ENCODE measurements around the gene FAM193A. TPM values are rescaled to one million over a fixed set of nuclear protein-coding genes. Genes with fewer than 3 reads are reported as not detected.
"Not testable (repeated sequence)": the region's sequence is repeated elsewhere in the genome, so short reads cannot be mapped to it uniquely, and the experiment has no call there.

FAM193A gene
- total RNA-seq, 2 donors from 2014 or later, result 14.6 to 17.0 TPM

- TF ChIP-seq, protein P1, sequence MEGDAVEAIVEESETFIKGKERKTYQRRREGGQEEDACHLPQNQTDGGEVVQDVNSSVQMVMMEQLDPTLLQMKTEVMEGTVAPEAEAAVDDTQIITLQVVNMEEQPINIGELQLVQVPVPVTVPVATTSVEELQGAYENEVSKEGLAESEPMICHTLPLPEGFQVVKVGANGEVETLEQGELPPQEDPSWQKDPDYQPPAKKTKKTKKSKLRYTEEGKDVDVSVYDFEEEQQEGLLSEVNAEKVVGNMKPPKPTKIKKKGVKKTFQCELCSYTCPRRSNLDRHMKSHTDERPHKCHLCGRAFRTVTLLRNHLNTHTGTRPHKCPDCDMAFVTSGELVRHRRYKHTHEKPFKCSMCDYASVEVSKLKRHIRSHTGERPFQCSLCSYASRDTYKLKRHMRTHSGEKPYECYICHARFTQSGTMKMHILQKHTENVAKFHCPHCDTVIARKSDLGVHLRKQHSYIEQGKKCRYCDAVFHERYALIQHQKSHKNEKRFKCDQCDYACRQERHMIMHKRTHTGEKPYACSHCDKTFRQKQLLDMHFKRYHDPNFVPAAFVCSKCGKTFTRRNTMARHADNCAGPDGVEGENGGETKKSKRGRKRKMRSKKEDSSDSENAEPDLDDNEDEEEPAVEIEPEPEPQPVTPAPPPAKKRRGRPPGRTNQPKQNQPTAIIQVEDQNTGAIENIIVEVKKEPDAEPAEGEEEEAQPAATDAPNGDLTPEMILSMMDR (IDR thresholded peaks at IDR 0.05), result no peak
- Histone ChIP-seq H3K4me3 (no peak overlapping the region), H3K27me3 (no peaks in the 10 kb centered on the region), H3K9me3 (no peaks in the 10 kb centered on the region), H3K36me3 (no peaks in the 10 kb centered on the region), H3K27ac (no peak overlapping the region), H3K4me1 (peaks cover 6 to 25% of the 10 kb centered on the region in 2 donors)
- DNase-seq (ENCODE audit: low spot score), result no peak
These were observed 71.4 kb downstream of the FAM193A start for GRCh38 chr4:2607822-2608221.

GRCh38 chr4:2608291-2608690 is 71.8 kb downstream of the FAM193A start:
- peaks cover 6 to 25% of the 10 kb centered on the region in 2 donors for H3K4me1 ChIP-seq
- TF ChIP-seq, protein P1 (IDR thresholded peaks at IDR 0.05), result no peak
- H3K36me3 ChIP-seq, result no peaks in the 10 kb centered on the region
- no peaks in the 10 kb centered on the region for H3K9me3 ChIP-seq
- no peak overlapping the region for H3K4me3 ChIP-seq
- H3K27ac ChIP-seq, result no peak overlapping the region
- DNase-seq (ENCODE audit: low spot score), result no peak
- H3K27me3 ChIP-seq, result no peaks in the 10 kb centered on the region

- Histone ChIP-seq H3K36me3 (no peaks in the 10 kb centered on the region), H3K27ac (no peak overlapping the region), H3K4me3 (no peak overlapping the region), H3K9me3 (no peaks in the 10 kb centered on the region), H3K4me1 (peaks cover 0 to 24% of the 10 kb centered on the region in 2 donors), H3K27me3 (no peaks in the 10 kb centered on the region)
- TF ChIP-seq, protein P1 (IDR thresholded peaks at IDR 0.05), result no peak
- DNase-seq (ENCODE audit: low spot score), result no peak
These were observed 79.4 kb downstream of the FAM193A start for GRCh38 chr4:2615821-2616220.

GRCh38 chr4:2617955-2618354 is 81.5 kb downstream of the FAM193A start:
- Histone ChIP-seq H3K27me3 (no peaks in the 10 kb centered on the region), H3K36me3 (no peaks in the 10 kb centered on the region), H3K27ac (no peak overlapping the region), H3K9me3 (no peaks in the 10 kb centered on the region), H3K4me3 (no peak overlapping the region), H3K4me1 (peaks cover 0 to 37% of the 10 kb centered on the region in 2 donors)
- TF ChIP-seq, protein P1 (IDR thresholded peaks at IDR 0.05), result no peak
- DNase-seq (ENCODE audit: low spot score), result no peak

- not testable (repeated sequence) for H3K27ac ChIP-seq; DNase-seq (ENCODE audit: low spot score); H3K4me3 ChIP-seq; H3K9me3 ChIP-seq; H3K36me3 ChIP-seq; H3K27me3 ChIP-seq
- H3K4me1 ChIP-seq, result peaks cover 0 to 45% of the 10 kb centered on the region in 2 donors
These were observed 82.3 kb downstream of the FAM193A start for GRCh38 chr4:2618729-2619128.

GRCh38 chr4:2619459-2619858 is 83.0 kb downstream of the FAM193A start:
- no peak overlapping the region for H3K4me3 ChIP-seq
- H3K27ac ChIP-seq, result no peak overlapping the region
- no peak for DNase-seq (ENCODE audit: low spot score)
- TF ChIP-seq, protein P1 (IDR thresholded peaks at IDR 0.05), result no peak
- H3K36me3 ChIP-seq, result no peaks in the 10 kb centered on the region
- H3K9me3 ChIP-seq, result no peaks in the 10 kb centered on the region
- H3K27me3 ChIP-seq, result no peaks in the 10 kb centered on the region
- H3K4me1 ChIP-seq, result peaks cover 0 to 44% of the 10 kb centered on the region in 2 donors
